Colon (tissue), 2 donors: ENCODE results near the gene IVD.

Experiments used
- FAIRE-seq: peaks from 2 replicates; lab custom pipeline; 2012; peaks lifted over from hg19 to GRCh38; lab: Jason Lieb, UNC
- donor health status: control.
- donor health status: control.

IVD gene

GRCh38 chr15:40405501-40406381 lies at the start of gene IVD:
IVD (plus strand) TSS chr15:40405795; CDS start chr15:40405828, 33 bp downstream.
- no peak for FAIRE-seq

GRCh38 chr15:40355976-40356585 lies 49.5 kb upstream of the IVD start:
- FAIRE-seq: no peak

GRCh38 chr15:40357246-40357645 lies 48.3 kb upstream of the IVD start:
- FAIRE-seq: no peak

- FAIRE-seq: no peak
Measured at GRCh38 chr15:40357723-40358470, 47.7 kb upstream of the IVD start, which contains the start of gene DISP2. DISP2 (plus strand) TSS chr15:40358219; CDS start chr15:40358322, 103 bp downstream.

- FAIRE-seq: no peak
Measured at GRCh38 chr15:40358471-40359353, 46.9 kb upstream of the IVD start.

- FAIRE-seq: no peak
Measured at GRCh38 chr15:40360015-40360414, 45.6 kb upstream of the IVD start.

GRCh38 chr15:40361640-40362039 lies 44.0 kb upstream of the IVD start:
- FAIRE-seq: no peak

- no peak for FAIRE-seq
Measured at GRCh38 chr15:40363611-40364010, 42.0 kb upstream of the IVD start.

GRCh38 chr15:40364251-40364650 lies 41.3 kb upstream of the IVD start:
- no peak for FAIRE-seq

GRCh38 chr15:40365016-40365415 lies 40.6 kb upstream of the IVD start:
- FAIRE-seq: no peak

GRCh38 chr15:40365624-40366456 lies 39.8 kb upstream of the IVD start:
- no peak for FAIRE-seq

GRCh38 chr15:40366457-40367370 lies 38.9 kb upstream of the IVD start:
- no peak for FAIRE-seq

- FAIRE-seq: no peak
Measured at GRCh38 chr15:40367371-40367685, 38.3 kb upstream of the IVD start.

- no peak for FAIRE-seq
Measured at GRCh38 chr15:40367686-40368611, 37.6 kb upstream of the IVD start.

GRCh38 chr15:40368719-40369473 lies 36.7 kb upstream of the IVD start:
- no peak for FAIRE-seq

GRCh38 chr15:40369474-40369869 lies 36.1 kb upstream of the IVD start:
- FAIRE-seq: no peak

GRCh38 chr15:40369971-40370370 lies 35.6 kb upstream of the IVD start:
- no peak for FAIRE-seq

- FAIRE-seq: no peak
Measured at GRCh38 chr15:40372981-40373380, 32.6 kb upstream of the IVD start.
